PC-9 (cell line): Measurements from ENCODE around the gene SPINT1. TPM values are rescaled to one million over a fixed set of nuclear protein-coding genes. Genes with fewer than 3 reads are reported as not detected.
A peak's percentile ranks its signal among the peaks of the same experiment; 100 is the strongest.

Experiments
- BruUV-seq: library from RNA; stranded (reverse); fragments of 400-500 nt; replicated peaks from 2 replicates; lab custom pipeline; 2021; lab: Mats Ljungman, UMichigan
- CTCF ChIA-PET: fragments of 300-600 bp; sonication (Branson Sonifier 250); formaldehyde crosslinking; loops from one replicate; lab custom pipeline; 2022; ENCODE audit warnings: antibody characterized with exemption; lab: Charles Lee
- POLR2A ChIA-PET: fragments of 300-600 bp; sonication (Branson Sonifier 250); formaldehyde crosslinking; loops from one replicate; lab custom pipeline; 2022; ENCODE audit warnings: antibody characterized with exemption; ENCODE audit not compliant: unreplicated experiment; lab: Charles Lee
- DNase-seq, 2 experiments: peaks; one replicate each; pipeline versions ENCODE4 v3.0.0 to v3.0.0-alpha.2; 2015 to 2022; ENCODE audit warnings: mixed read lengths in 1 of 2
- H2AFZ ChIP-seq: fragments of 200-600 bp; sonication (generic); 2 replicates; pipeline ENCODE4 v1.8.1; 2017; ENCODE audit warnings: antibody characterized with exemption
- H3F3A ChIP-seq: fragments of 200-600 bp; sonication (generic); 2 replicates; pipeline ENCODE4 v1.8.1; 2017; ENCODE audit warnings: antibody characterized with exemption, mild to moderate bottlenecking, low read depth; ENCODE audit not compliant: insufficient read depth
- H3K27ac ChIP-seq: fragments of 200-600 bp; sonication (generic); 2 replicates; pipeline ENCODE4 v1.6.1; 2016; ENCODE audit warnings: mixed run types
- H3K27me3 ChIP-seq: fragments of 200-600 bp; sonication (generic); 2 replicates; pipeline ENCODE4 v1.6.1; 2016; ENCODE audit warnings: low read depth, mixed run types; ENCODE audit not compliant: insufficient read depth
- H3K36me3 ChIP-seq: fragments of 200-600 bp; sonication (generic); 2 replicates; pipeline ENCODE4 v1.6.1; 2016; ENCODE audit warnings: low read depth, mixed run types
- H3K4me1 ChIP-seq: fragments of 200-600 bp; sonication (generic); replicated peaks from 2 replicates; pipeline ENCODE4 v1.6.1; 2016; ENCODE audit warnings: mixed run types; ENCODE audit not compliant: insufficient read depth
- H3K4me2 ChIP-seq: fragments of 200-600 bp; sonication (generic); 2 replicates; pipeline ENCODE4 v1.6.1; 2017; ENCODE audit warnings: mixed run types
- H3K4me3 ChIP-seq: fragments of 200-600 bp; sonication (generic); 2 replicates; pipeline ENCODE4 v1.6.1; 2016; ENCODE audit warnings: mixed run types
- H3K79me2 ChIP-seq: fragments of 200-600 bp; sonication (generic); 2 replicates; pipeline ENCODE4 v1.6.1; 2017; ENCODE audit warnings: low read depth, mixed run types
- H3K9me2 ChIP-seq: fragments of 200-600 bp; sonication (generic); 2 replicates; pipeline ENCODE4 v1.8.1; 2017; ENCODE audit warnings: mild to moderate bottlenecking; ENCODE audit not compliant: insufficient read depth
- H3K9me3 ChIP-seq: fragments of 200-600 bp; sonication (generic); 2 replicates; pipeline ENCODE4 v1.8.1; 2016; ENCODE audit warnings: low read depth; ENCODE audit not compliant: insufficient read depth
- H4K20me1 ChIP-seq: fragments of 200-600 bp; sonication (generic); 2 replicates; pipeline ENCODE4 v1.8.1; 2017; ENCODE audit not compliant: insufficient read depth
- EZH2 ChIP-seq: fragments of 200-600 bp; sonication (generic); IDR thresholded peaks from 2 replicates; pipeline ENCODE4 v1.8.0; 2017; ENCODE audit warnings: antibody characterized with exemption, low read depth
- intact Hi-C: fragments of 100-400 bp; cut with micrococcal nuclease; formaldehyde crosslinking; loops from one replicate; pipeline ENCODE4 v1.10.0; 2022; ENCODE audit not compliant: unreplicated experiment
- total RNA-seq: library from RNA; stranded (reverse); gene quantifications from 2 replicates; pipeline ENCODE4 v1.2.3, GENCODE V29; 2021
- TF ChIP-seq, protein P1 (sequence below): fragments of 200-600 bp; sonication (generic); conservative IDR thresholded peaks from 2 replicates; pipeline ENCODE4 v1.6.1; 2017; ENCODE audit warnings: mixed run types, antibody characterized with exemption, mild to moderate bottlenecking, moderate library complexity

The SPINT1 gene
- total RNA-seq, 1 experiment from 2014 or later: 141 TPM

DNA sequence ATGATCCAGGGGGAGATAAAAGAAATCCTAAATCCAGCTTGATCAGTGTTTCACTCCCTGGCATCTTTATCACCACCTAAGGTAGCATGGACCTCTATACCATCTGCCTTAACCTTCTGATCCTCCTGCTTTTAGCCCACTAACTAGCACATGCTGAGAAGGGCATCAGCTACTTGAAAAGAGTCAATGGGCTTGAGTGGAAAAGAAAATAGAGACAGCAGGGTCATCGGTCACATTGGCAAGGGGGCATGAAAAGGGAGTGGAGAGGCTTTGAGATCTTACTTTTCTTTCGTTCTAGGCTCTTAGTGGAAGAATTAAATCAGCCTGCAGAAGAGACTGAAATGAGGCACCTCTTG lies 37.2 kb upstream of the SPINT1 start:
- Histone ChIP-seq H3K27ac (peak overlapping the region; percentile 72), H3F3A (peaks cover 4% of the 10 kb centered on the region; the same call in 1 of the 2 replicates), H3K9me3 (no peaks in the 10 kb centered on the region), H3K27me3 (no peaks in the 10 kb centered on the region), H3K4me3 (peak overlapping the region; percentile 99), H3K4me1 (peaks cover 9% of the 10 kb centered on the region; the same call in 1 of the 2 replicates), H2AFZ (peak overlapping the region; percentile 100), H3K79me2 (peaks cover 19% of the 10 kb centered on the region), H4K20me1 (no peaks in the 10 kb centered on the region), H3K9me2 (no peaks in the 10 kb centered on the region), H3K4me2 (peak overlapping the region; percentile 100), H3K36me3 (no peaks in the 10 kb centered on the region)
- intact Hi-C loops: loop anchor here (1.0 to 2.0 kb wide), 4 partner anchors 13 to 37 kb away; partner anchors contain the start of gene C15orf62
- TSS peak; percentile 46 for BruUV-seq
- ChIA-PET POLR2A (interaction anchor here (0.5 to 0.9 kb wide), 5 partner anchors 10 to 1316 kb away, joined by 4 to 11 read pairs (median 5); no protein-coding TSS in a partner anchor), CTCF (interaction anchor here (0.6 kb wide), 1 partner anchor 51 kb away, joined by 8 read pairs; no protein-coding TSS in a partner anchor)
- TF ChIP-seq, protein P1, sequence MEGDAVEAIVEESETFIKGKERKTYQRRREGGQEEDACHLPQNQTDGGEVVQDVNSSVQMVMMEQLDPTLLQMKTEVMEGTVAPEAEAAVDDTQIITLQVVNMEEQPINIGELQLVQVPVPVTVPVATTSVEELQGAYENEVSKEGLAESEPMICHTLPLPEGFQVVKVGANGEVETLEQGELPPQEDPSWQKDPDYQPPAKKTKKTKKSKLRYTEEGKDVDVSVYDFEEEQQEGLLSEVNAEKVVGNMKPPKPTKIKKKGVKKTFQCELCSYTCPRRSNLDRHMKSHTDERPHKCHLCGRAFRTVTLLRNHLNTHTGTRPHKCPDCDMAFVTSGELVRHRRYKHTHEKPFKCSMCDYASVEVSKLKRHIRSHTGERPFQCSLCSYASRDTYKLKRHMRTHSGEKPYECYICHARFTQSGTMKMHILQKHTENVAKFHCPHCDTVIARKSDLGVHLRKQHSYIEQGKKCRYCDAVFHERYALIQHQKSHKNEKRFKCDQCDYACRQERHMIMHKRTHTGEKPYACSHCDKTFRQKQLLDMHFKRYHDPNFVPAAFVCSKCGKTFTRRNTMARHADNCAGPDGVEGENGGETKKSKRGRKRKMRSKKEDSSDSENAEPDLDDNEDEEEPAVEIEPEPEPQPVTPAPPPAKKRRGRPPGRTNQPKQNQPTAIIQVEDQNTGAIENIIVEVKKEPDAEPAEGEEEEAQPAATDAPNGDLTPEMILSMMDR: no peak
- no peak for TF ChIP-seq EZH2
- no peak for DNase-seq

DNA sequence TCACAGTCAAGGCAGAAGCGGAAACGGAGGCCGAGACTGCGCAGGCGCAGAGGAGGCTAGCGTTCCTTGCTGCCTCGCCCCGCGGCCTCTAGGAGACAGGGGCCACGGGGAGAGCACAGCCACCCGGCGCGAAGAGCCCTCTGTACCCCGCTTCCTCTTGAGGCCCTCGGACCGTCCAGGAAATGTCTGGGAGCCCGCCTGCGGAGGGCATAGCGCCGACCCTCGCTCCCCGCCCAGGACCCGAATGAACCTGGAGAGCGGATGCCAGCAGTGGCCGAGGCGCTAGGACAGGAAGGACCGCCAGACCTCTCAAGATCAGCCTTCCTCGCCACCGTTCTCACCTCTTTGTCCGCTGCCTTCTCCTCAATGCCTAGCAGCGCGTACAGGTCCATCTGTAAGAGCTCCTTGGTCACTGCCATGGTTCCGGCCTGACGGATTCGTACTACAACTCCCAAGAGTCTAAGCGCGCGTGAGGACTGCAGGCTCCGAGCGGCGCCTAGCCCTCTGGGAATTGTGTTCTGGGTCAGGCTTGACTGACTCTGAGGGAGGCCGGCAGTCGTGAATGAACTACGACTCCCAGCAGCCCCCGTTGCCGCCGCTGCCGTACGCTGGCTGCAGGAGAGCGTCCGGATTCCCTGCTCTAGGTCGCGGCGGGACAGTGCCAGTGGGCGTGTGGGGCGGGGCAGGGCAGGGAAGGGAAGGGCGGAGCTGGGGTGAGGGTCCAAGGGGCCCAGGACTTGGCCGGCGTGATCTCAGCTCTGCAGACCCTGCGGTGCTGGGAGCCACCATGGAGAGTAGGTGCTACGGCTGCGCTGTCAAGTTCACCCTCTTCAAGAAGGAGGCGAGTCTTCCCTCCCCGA lies 36.6 kb upstream of the SPINT1 start, which contains the start of the genes DNAJC17 and ZFYVE19:
Gene DNAJC17, minus strand, starts transcription at position 446 of the 860 bp plus-strand sequence. Its CDS starts 27 bp downstream, at position 419.
Gene ZFYVE19, plus strand, starts transcription at position 62 of the 860 bp plus-strand sequence. Its CDS starts 501 bp downstream, at position 563.
- peak within 1 kb of the TSS; percentile 72 for H3K27ac ChIP-seq
- H3K79me2 ChIP-seq: peaks cover 19% of the 10 kb centered on the region
- no TSS peak for BruUV-seq
- CTCF ChIA-PET: interaction anchor here (0.6 kb wide), 1 partner anchor 50 kb away, joined by 8 read pairs; no protein-coding TSS in a partner anchor
- intact Hi-C loops: loop anchor here (1.0 to 2.0 kb wide), 4 partner anchors 14 to 38 kb away; partner anchors contain the start of gene C15orf62
- peaks cover 4% of the 10 kb centered on the region; the same call in 1 of the 2 replicates for H3F3A ChIP-seq
- TF ChIP-seq, protein P1: no peak
- TF ChIP-seq EZH2: no peak
- peaks cover 9% of the 10 kb centered on the region; the same call in 1 of the 2 replicates for H3K4me1 ChIP-seq
- no peaks in the 10 kb centered on the region for H3K36me3 ChIP-seq
- H4K20me1 ChIP-seq: no peaks in the 10 kb centered on the region
- POLR2A ChIA-PET: interaction anchor here (0.5 to 0.9 kb wide), 6 partner anchors 11 to 1316 kb away, joined by 4 to 11 read pairs (median 6); no protein-coding TSS in a partner anchor
- H3K9me2 ChIP-seq: no peaks in the 10 kb centered on the region
- no peaks in the 10 kb centered on the region for H3K27me3 ChIP-seq
- H2AFZ ChIP-seq: peak within 1 kb of the TSS; percentile 100
- H3K4me3 ChIP-seq: peak within 1 kb of the TSS; percentile 99
- peak; percentile 91 to 93 for DNase-seq
- no peaks in the 10 kb centered on the region for H3K9me3 ChIP-seq
- peak within 1 kb of the TSS; percentile 100 for H3K4me2 ChIP-seq

DNA sequence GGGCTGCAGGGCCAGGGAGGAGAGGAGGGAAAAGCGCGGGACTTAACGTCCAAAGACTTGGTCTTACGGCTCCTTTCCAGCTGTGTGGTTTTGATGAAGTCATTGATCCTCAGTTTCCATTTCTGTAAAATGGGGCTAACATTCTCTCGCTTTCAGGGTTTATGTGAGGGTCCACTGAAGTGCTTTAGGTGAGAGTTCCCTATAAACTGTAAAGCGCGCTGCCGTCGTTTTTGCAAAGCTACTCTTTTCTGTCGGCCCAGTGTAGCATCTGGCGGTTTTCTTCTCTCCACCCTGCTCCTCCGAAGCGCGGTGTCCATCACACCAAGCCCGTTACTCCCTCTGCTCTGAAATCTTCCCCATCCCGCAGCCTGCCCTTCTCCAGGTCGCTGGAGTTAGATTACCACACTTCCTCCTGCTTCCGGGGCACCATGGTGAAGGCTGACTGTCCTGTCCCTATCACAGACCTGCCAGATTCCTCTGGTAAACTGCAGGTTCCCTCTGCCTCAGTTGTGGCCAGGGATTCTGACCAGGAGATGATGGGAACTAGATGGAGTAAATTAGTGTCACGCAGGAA lies 35.9 kb upstream of the SPINT1 start:
- Histone ChIP-seq H2AFZ (0 out of 2 replicates have a peak overlapping the region, but pooled peaks have one; percentile 60), H3K4me2 (peak overlapping the region; percentile 84), H3K9me2 (no peaks in the 10 kb centered on the region), H3K4me3 (peak overlapping the region; percentile 99), H3K4me1 (peaks cover 9% of the 10 kb centered on the region; the same call in 1 of the 2 replicates), H3K36me3 (no peaks in the 10 kb centered on the region), H4K20me1 (no peaks in the 10 kb centered on the region), H3F3A (peaks cover 4% of the 10 kb centered on the region; the same call in 1 of the 2 replicates), H3K9me3 (no peaks in the 10 kb centered on the region), H3K27me3 (no peaks in the 10 kb centered on the region), H3K79me2 (peaks cover 19% of the 10 kb centered on the region), H3K27ac (peak overlapping the region; percentile 60)
- intact Hi-C loops: loop anchor here (1.0 to 2.0 kb wide), 4 partner anchors 15 to 39 kb away; partner anchors contain the start of gene C15orf62
- no peak for DNase-seq
- TF ChIP-seq, protein P1: no peak
- TF ChIP-seq EZH2: no peak
- no TSS peak for BruUV-seq
- CTCF ChIA-PET: no interaction called here
- POLR2A ChIA-PET: interaction anchor here (0.5 to 0.7 kb wide), 4 partner anchors 20 to 1230 kb away, joined by 4 to 10 read pairs (median 6); partner anchors contain the start of gene C15orf62
